ENCODE data around the gene RBM33.

The RBM33 gene

GRCh38 chr7:155701972-155702544 lies 57.6 kb downstream of the RBM33 start:
- no peak overlapping the region for H3K9ac ChIP-seq (ENCODE audit: low read length)
- no peak overlapping the region for H3K4me3 ChIP-seq (ENCODE audit: low read length)
- no peaks in the 10 kb centered on the region for H3K36me3 ChIP-seq (ENCODE audit: control insufficient read depth, insufficient read depth, low read length)
- peaks cover 23% of the 10 kb centered on the region for H3K4me1 ChIP-seq (ENCODE audit: control insufficient read depth, insufficient read depth, low read length)
- H3K27me3 ChIP-seq (ENCODE audit: control insufficient read depth, insufficient read depth, low read length), result no peaks in the 10 kb centered on the region
- H3K9me3 ChIP-seq (ENCODE audit: control insufficient read depth, low read length), result no peaks in the 10 kb centered on the region

GRCh38 chr7:155702616-155703015 lies 58.2 kb downstream of the RBM33 start:
- H3K4me1 ChIP-seq (ENCODE audit: control insufficient read depth, insufficient read depth, low read length), result peaks cover 23% of the 10 kb centered on the region
- H3K9me3 ChIP-seq (ENCODE audit: control insufficient read depth, low read length), result no peaks in the 10 kb centered on the region
- no peak overlapping the region for H3K9ac ChIP-seq (ENCODE audit: low read length)
- no peaks in the 10 kb centered on the region for H3K36me3 ChIP-seq (ENCODE audit: control insufficient read depth, insufficient read depth, low read length)
- H3K27me3 ChIP-seq (ENCODE audit: control insufficient read depth, insufficient read depth, low read length), result no peaks in the 10 kb centered on the region
- H3K4me3 ChIP-seq (ENCODE audit: low read length), result no peak overlapping the region

GRCh38 chr7:155705623-155706360 lies 61.3 kb downstream of the RBM33 start:
- Histone ChIP-seq H3K27me3 (ENCODE audit: control insufficient read depth, insufficient read depth, low read length) (no peaks in the 10 kb centered on the region), H3K9ac (ENCODE audit: low read length) (no peak overlapping the region), H3K4me1 (ENCODE audit: control insufficient read depth, insufficient read depth, low read length) (peaks cover 23% of the 10 kb centered on the region), H3K4me3 (ENCODE audit: low read length) (no peak overlapping the region), H3K9me3 (ENCODE audit: control insufficient read depth, low read length) (no peaks in the 10 kb centered on the region), H3K36me3 (ENCODE audit: control insufficient read depth, insufficient read depth, low read length) (no peaks in the 10 kb centered on the region)

GRCh38 chr7:155706376-155706775 lies 61.9 kb downstream of the RBM33 start:
- no peaks in the 10 kb centered on the region for H3K27me3 ChIP-seq (ENCODE audit: control insufficient read depth, insufficient read depth, low read length)
- H3K9ac ChIP-seq (ENCODE audit: low read length), result no peak overlapping the region
- H3K4me1 ChIP-seq (ENCODE audit: control insufficient read depth, insufficient read depth, low read length), result peaks cover 18% of the 10 kb centered on the region
- H3K4me3 ChIP-seq (ENCODE audit: low read length), result no peak overlapping the region
- H3K9me3 ChIP-seq (ENCODE audit: control insufficient read depth, low read length), result no peaks in the 10 kb centered on the region
- H3K36me3 ChIP-seq (ENCODE audit: control insufficient read depth, insufficient read depth, low read length), result peaks cover under 1% of the 10 kb centered on the region

- Histone ChIP-seq H3K36me3 (ENCODE audit: control insufficient read depth, insufficient read depth, low read length) (peaks cover 9% of the 10 kb centered on the region), H3K4me3 (ENCODE audit: low read length) (no peak overlapping the region), H3K4me1 (ENCODE audit: control insufficient read depth, insufficient read depth, low read length) (peaks cover 6% of the 10 kb centered on the region), H3K9ac (ENCODE audit: low read length) (no peak overlapping the region), H3K9me3 (ENCODE audit: control insufficient read depth, low read length) (no peaks in the 10 kb centered on the region), H3K27me3 (ENCODE audit: control insufficient read depth, insufficient read depth, low read length) (no peaks in the 10 kb centered on the region)
Observed at GRCh38 chr7:155709453-155709852, 65.0 kb downstream of the RBM33 start.

GRCh38 chr7:155710031-155710430 lies 65.6 kb downstream of the RBM33 start:
- peaks cover 9% of the 10 kb centered on the region for H3K36me3 ChIP-seq (ENCODE audit: control insufficient read depth, insufficient read depth, low read length)

GRCh38 chr7:155710530-155710929 lies 66.1 kb downstream of the RBM33 start:
- Histone ChIP-seq H3K27me3 (ENCODE audit: control insufficient read depth, insufficient read depth, low read length) (no peaks in the 10 kb centered on the region), H3K9me3 (ENCODE audit: control insufficient read depth, low read length) (no peaks in the 10 kb centered on the region), H3K9ac (ENCODE audit: low read length) (no peak overlapping the region), H3K4me3 (ENCODE audit: low read length) (no peak overlapping the region), H3K36me3 (ENCODE audit: control insufficient read depth, insufficient read depth, low read length) (peaks cover 9% of the 10 kb centered on the region), H3K4me1 (ENCODE audit: control insufficient read depth, insufficient read depth, low read length) (peaks cover 6% of the 10 kb centered on the region)

More at GRCh38 chr7:155710031-155710430, 65.6 kb downstream of the RBM33 start:
- H3K4me3 ChIP-seq (ENCODE audit: low read length), result no peak overlapping the region
- no peaks in the 10 kb centered on the region for H3K27me3 ChIP-seq (ENCODE audit: control insufficient read depth, insufficient read depth, low read length)
- H3K4me1 ChIP-seq (ENCODE audit: control insufficient read depth, insufficient read depth, low read length), result peaks cover 6% of the 10 kb centered on the region
- no peak overlapping the region for H3K9ac ChIP-seq (ENCODE audit: low read length)
- H3K9me3 ChIP-seq (ENCODE audit: control insufficient read depth, low read length), result no peaks in the 10 kb centered on the region

- Histone ChIP-seq H3K27me3 (ENCODE audit: control insufficient read depth, insufficient read depth, low read length) (no peaks in the 10 kb centered on the region), H3K36me3 (ENCODE audit: control insufficient read depth, insufficient read depth, low read length) (peaks cover 9% of the 10 kb centered on the region), H3K9me3 (ENCODE audit: control insufficient read depth, low read length) (no peaks in the 10 kb centered on the region), H3K4me1 (ENCODE audit: control insufficient read depth, insufficient read depth, low read length) (peaks cover 6% of the 10 kb centered on the region), H3K9ac (ENCODE audit: low read length) (no peak overlapping the region), H3K4me3 (ENCODE audit: low read length) (no peak overlapping the region)
Observed at GRCh38 chr7:155711081-155711480, 66.6 kb downstream of the RBM33 start.

GRCh38 chr7:155713384-155713783 lies 68.9 kb downstream of the RBM33 start:
- Histone ChIP-seq H3K36me3 (ENCODE audit: control insufficient read depth, insufficient read depth, low read length) (peaks cover 9% of the 10 kb centered on the region), H3K27me3 (ENCODE audit: control insufficient read depth, insufficient read depth, low read length) (no peaks in the 10 kb centered on the region), H3K9ac (ENCODE audit: low read length) (no peak overlapping the region), H3K4me1 (ENCODE audit: control insufficient read depth, insufficient read depth, low read length) (peaks cover 6% of the 10 kb centered on the region), H3K9me3 (ENCODE audit: control insufficient read depth, low read length) (no peaks in the 10 kb centered on the region), H3K4me3 (ENCODE audit: low read length) (no peak overlapping the region)

GRCh38 chr7:155714702-155715101 lies 70.2 kb downstream of the RBM33 start:
- Histone ChIP-seq H3K27me3 (ENCODE audit: control insufficient read depth, insufficient read depth, low read length) (no peaks in the 10 kb centered on the region), H3K36me3 (ENCODE audit: control insufficient read depth, insufficient read depth, low read length) (peaks cover 9% of the 10 kb centered on the region), H3K4me3 (ENCODE audit: low read length) (no peak overlapping the region), H3K9me3 (ENCODE audit: control insufficient read depth, low read length) (no peaks in the 10 kb centered on the region), H3K9ac (ENCODE audit: low read length) (no peak overlapping the region), H3K4me1 (ENCODE audit: control insufficient read depth, insufficient read depth, low read length) (peaks cover 6% of the 10 kb centered on the region)

GRCh38 chr7:155715111-155715805 lies 70.8 kb downstream of the RBM33 start:
- no peaks in the 10 kb centered on the region for H3K27me3 ChIP-seq (ENCODE audit: control insufficient read depth, insufficient read depth, low read length)
- H3K4me1 ChIP-seq (ENCODE audit: control insufficient read depth, insufficient read depth, low read length), result peaks cover 6% of the 10 kb centered on the region
- H3K36me3 ChIP-seq (ENCODE audit: control insufficient read depth, insufficient read depth, low read length), result peaks cover 9% of the 10 kb centered on the region
- no peak overlapping the region for H3K9ac ChIP-seq (ENCODE audit: low read length)
- H3K9me3 ChIP-seq (ENCODE audit: control insufficient read depth, low read length), result no peaks in the 10 kb centered on the region
- no peak overlapping the region for H3K4me3 ChIP-seq (ENCODE audit: low read length)

- H3K9me3 ChIP-seq (ENCODE audit: control insufficient read depth, low read length), result no peaks in the 10 kb centered on the region
Observed at GRCh38 chr7:155717010-155717744, 72.7 kb downstream of the RBM33 start.

More at GRCh38 chr7:155717010-155717744, 72.7 kb downstream of the RBM33 start:
- H3K36me3 ChIP-seq (ENCODE audit: control insufficient read depth, insufficient read depth, low read length), result peaks cover under 1% of the 10 kb centered on the region
- H3K4me3 ChIP-seq (ENCODE audit: low read length), result no peak overlapping the region
- peaks cover 6% of the 10 kb centered on the region for H3K4me1 ChIP-seq (ENCODE audit: control insufficient read depth, insufficient read depth, low read length)
- H3K27me3 ChIP-seq (ENCODE audit: control insufficient read depth, insufficient read depth, low read length), result no peaks in the 10 kb centered on the region
- H3K9ac ChIP-seq (ENCODE audit: low read length), result no peak overlapping the region
